T47D (cell line): ENCODE data around the gene ATXN7L3.

Experiments
- DNase-seq, 2 experiments: peaks; one replicate each; pipeline versions ENCODE4 v3.0.0 to v3.0.0-alpha.2; 2011 to 2012; ENCODE audit warnings: low read depth in 1 of 2, low spot score in 1 of 2
- JUND ChIP-seq: IDR thresholded peaks from 2 replicates; pipeline ENCODE4 v1.6.1; 2012; ENCODE audit warnings: low read depth
- in situ Hi-C: cut with HindIII; loops from 2 replicates; pipeline ENCODE4 v1.10.0; 2016; ENCODE audit warnings: low sequenced_read_pairs, low pct_unique_long_range_greater_than_20kb

The ATXN7L3 gene

DNA sequence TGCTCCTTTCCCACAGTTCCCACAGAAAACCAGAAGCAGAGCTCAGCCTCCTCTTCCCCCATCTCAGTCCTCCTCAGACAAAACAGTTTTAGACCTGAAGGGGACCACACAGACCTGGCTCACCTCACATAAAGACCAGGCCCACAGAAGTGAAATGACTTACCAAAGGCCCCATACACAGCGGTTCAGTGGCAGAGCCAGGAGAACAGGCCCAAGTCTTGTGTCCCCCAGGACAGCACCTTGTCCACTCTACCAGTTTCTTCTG lies 14.5 kb upstream of the ATXN7L3 start:
- TF ChIP-seq JUND = no peak
- no peak for DNase-seq
- in situ Hi-C loops = no loop called here

DNA sequence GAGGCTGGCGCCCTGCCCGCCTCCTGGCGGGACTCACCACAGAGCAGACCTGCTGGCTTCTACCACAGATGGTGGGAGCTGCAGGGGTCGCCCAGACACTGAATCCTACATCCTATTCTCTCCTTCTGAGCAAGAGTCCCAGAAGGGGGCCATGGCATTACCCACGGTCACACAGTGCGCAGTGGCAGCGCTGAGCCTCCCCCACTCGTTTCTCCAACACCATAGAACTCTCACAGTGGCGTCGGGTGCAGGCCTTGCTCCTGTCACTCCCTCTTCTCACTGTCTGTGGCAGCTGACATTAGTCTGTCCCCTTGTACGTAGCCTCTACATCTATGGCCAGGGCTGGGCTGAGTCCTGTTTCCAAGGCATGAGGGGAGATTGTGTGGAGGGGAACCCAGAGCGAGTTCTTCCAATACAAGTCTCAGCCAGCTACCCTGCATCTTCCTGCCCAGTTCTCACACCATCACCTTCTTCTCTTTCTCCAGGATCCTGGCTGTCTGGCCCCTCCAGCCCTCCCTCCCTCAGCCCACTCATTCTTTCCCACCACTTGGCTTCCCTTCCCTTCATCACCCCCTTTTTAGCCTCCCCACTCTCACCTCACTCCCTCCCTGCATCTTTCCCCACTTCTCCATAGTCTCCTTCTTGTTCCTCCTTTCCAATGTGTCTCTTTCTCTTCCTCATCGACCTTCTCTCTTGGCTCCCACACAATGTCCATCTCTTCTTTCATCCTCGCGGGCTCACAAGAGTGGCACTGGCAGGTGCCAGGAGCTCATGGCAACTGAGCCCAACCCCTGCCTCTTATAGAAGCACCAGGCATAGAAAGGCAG lies 13.9 kb upstream of the ATXN7L3 start:
- DNase-seq = no peak
- TF ChIP-seq JUND = no peak
- in situ Hi-C loops = no loop called here

DNA sequence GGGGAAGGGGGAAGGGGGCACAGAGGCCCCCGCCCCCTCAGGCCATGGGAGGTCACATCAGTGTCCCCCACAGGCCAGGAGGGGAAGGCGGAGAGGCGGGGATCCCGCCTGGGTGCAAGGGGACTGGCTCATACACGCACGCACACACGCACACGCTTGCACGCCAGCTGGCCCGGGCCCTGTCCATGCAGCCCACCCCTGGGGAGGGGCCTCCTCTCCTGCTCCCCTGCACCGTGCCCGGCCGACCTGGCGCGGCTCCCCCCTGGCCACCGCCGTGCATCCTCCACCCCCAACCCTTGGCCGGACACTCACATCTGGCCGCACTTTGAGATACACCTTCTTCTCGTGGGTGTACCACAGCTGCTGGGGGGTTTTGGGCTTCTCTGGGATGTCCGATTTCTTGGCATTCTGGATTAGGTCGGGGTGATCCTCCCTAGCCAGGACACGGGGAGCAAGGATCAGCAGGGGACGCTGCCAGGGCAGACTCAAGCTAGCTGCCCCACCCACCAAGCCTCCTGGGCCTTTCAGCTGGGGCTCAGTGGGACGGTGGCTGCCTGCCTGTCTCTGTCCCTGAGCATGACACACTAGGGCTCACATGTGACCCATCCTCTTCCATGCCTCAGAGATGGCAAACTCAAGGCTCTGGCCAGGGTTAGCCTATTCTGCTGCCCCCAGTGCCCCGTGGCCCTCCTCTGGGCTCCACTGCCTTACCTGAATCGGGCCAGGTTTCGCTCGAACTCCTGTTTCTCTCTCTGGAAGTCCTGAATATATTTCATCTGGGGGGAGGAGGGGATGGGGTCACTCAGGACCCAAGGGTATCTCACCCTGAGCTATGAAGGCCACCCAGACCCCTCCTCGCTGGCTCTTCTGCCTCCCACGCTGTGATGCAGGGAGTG lies 13.1 kb upstream of the ATXN7L3 start:
- DNase-seq = no peak
- in situ Hi-C loops = no loop called here
- no peak for TF ChIP-seq JUND

GRCh38 chr17:44211281-44212265 lies 11.9 kb upstream of the ATXN7L3 start:
- TF ChIP-seq JUND = no peak
- DNase-seq = no peak
- in situ Hi-C loops = no loop called here

DNA sequence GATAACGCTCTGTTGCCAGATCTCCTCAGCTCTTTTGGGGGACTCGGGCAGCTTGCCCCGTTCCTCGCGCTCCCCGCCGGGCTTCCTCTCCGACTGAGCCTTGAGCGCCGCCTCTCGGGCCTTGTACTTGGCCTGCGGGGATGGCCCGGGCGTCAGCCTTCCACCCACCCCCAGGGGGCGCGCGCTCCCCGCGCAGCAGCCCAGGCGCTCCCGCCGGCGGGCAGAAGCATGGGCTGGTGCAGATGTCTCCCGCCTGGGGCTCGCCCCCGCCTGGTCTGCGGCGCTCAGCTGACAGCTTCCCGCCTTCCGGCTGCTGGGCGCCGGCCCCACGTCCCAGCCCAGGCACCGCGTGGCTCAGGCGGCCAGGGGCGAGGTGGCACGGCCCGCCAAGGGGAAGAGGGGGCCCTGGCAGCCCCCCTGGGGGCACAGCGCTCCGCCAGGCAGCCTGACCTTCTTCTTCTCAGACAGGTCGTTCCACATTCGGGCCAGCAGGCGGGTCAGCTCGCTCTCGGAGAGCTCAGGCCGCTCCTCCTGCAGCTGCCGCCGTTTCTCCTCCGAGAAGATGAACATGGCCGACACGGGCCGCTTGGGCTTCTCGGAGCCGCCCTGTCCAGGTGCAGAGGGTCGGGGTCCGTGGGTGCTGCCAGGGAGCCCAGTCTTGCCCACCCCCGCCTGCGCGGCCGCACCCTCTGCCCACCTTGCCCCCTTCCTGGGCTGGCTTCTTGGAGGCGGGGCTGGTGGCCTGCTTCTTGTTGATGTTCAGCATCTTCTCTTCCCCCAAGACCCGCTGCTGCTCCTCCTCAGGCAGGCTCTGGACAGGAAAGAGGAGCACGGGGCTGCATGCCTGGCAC lies 10.9 kb upstream of the ATXN7L3 start:
- TF ChIP-seq JUND = no peak
- no peak for DNase-seq
- in situ Hi-C loops = no loop called here

DNA sequence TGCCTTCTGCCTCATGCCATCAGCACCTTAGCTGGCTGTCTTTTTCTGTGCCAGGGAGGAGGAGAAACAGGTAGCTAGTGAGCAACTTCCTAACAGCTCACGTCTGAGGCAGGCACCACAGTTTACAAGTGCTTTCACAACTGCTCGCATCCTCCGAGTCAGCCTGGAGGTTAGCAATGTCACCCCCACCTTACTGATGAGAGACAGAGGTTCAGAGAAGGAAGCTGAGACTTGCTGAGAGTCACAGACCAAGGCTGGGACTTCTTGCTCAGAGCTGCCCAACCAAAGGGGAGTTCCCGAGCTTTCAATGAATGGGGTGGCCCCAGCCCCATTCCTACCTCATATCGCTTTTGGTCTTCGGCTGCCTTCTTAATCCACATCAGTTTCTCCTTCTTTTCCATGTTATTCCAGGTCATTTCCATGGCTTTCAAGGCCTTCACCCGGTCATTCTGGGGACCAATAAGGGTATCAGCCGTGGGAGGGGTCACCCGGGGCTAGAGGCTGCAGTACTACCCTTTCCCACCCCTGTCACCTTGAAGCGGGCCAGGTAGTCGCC lies 10.2 kb upstream of the ATXN7L3 start:
- TF ChIP-seq JUND = no peak
- in situ Hi-C loops = no loop called here
- no peak for DNase-seq

GRCh38 chr17:44207743-44208142 lies 8.1 kb upstream of the ATXN7L3 start:
- in situ Hi-C loops = no loop called here
- TF ChIP-seq JUND = no peak
- no peak for DNase-seq

DNA sequence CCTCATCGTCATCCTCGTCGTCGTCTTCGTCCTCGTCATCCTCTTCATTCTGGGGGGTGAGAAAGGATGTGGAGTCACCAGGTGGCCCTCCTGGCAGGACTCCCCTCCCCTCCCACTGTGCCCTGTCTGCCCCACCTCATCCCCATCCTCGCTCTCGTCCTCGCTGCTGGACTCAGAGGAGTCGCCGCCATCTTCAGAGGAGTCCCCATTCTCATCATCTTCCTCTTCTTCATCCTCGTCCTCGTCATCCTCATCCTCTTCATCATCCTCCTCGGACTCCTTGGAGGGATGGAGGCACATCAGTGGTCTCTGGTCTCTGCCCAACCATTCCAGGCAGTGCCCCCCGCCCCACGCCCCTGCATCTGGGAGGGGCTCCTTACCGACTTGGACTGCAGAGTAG lies 7.6 kb upstream of the ATXN7L3 start:
- DNase-seq = no peak
- in situ Hi-C loops = no loop called here
- TF ChIP-seq JUND = no peak

DNA sequence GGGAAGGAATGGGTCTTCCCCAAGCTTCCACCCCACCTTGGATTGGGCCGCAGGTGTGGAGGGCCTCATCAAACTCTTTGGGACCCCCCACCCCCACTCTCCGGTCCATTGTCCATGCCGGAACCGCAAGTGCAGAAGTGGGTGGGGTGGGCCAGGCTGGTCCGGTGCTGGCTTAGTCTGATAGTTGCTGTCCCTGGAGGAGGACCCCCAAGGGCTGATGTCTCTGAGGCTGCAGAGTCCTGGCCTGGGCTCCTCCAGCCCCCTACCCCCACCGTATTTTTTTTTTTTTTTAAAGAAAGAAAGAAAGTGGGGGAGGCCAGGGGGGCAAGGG lies 7.1 kb upstream of the ATXN7L3 start:
- no peak for DNase-seq
- in situ Hi-C loops = no loop called here
- no peak for TF ChIP-seq JUND

GRCh38 chr17:44205962-44206824 lies 6.5 kb upstream of the ATXN7L3 start:
- DNase-seq = no peak
- no peak for TF ChIP-seq JUND
- in situ Hi-C loops = no loop called here

DNA sequence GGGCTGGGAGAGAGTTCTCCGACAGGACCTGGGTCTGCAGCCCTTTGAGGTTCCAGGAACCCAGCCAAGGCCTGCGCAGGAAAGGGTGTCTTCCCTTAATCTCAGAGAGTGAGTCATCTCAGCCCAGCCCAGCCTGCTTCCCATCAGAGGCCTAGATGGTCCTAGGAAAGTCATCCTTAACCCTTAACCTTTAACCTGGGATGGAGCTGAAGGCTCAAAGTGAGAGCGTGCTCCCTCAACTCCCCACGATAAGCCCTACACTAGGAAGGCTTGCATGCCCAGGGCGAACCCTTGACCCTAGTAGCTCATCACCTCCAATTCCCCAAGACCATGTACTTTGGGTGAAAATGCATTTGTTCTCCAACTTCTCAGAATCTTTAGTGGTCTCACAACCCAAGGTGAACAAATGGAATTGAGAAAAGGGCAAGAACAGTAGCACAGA lies 4.8 kb upstream of the ATXN7L3 start:
- no peak for DNase-seq
- no peak for TF ChIP-seq JUND
- in situ Hi-C loops = no loop called here
